ENCODE measurements around the gene ITPKB. TPM values are rescaled to one million over a fixed set of nuclear protein-coding genes. Genes with fewer than 3 reads are reported as not detected.
"Not testable (repeated sequence)": the region's sequence is repeated elsewhere in the genome, so short reads cannot be mapped to it uniquely, and the experiment has no call there.

Gene ITPKB
- total RNA-seq, 1 donor from 2014 or later, result 13.7 TPM

- H3K4me3 Mint-ChIP-seq, result no peak overlapping the region
- H3K9me3 Mint-ChIP-seq, result no peaks in the 10 kb centered on the region
- H3K4me1 Mint-ChIP-seq, result peaks cover 18% of the 10 kb centered on the region
- no peaks in the 10 kb centered on the region for H3K27me3 Mint-ChIP-seq (ENCODE audit: low read depth)
- no peak overlapping the region for H3K27ac Mint-ChIP-seq (ENCODE audit: unreplicated experiment)
- TF ChIP-seq CTCF (conservative IDR thresholded peaks at IDR 0.05), result no peak
- no peaks in the 10 kb centered on the region for H3K36me3 Mint-ChIP-seq (ENCODE audit: low read depth)
- no peak for DNase-seq (ENCODE audit: low read depth, low spot score)
Observed at GRCh38 chr1:226776975-226777374, 37.9 kb upstream of the ITPKB start.

GRCh38 chr1:226776066-226776465, 37.0 kb upstream of the ITPKB start:
- no peak overlapping the region for H3K27ac Mint-ChIP-seq (ENCODE audit: unreplicated experiment)
- no peaks in the 10 kb centered on the region for H3K27me3 Mint-ChIP-seq (ENCODE audit: low read depth)
- no peak for TF ChIP-seq CTCF (conservative IDR thresholded peaks at IDR 0.05)
- no peaks in the 10 kb centered on the region for H3K36me3 Mint-ChIP-seq (ENCODE audit: low read depth)
- no peaks in the 10 kb centered on the region for H3K9me3 Mint-ChIP-seq
- H3K4me3 Mint-ChIP-seq, result no peak overlapping the region
- DNase-seq (ENCODE audit: low read depth, low spot score), result no peak
- H3K4me1 Mint-ChIP-seq, result peaks cover 18% of the 10 kb centered on the region

GRCh38 chr1:226772446-226773139, 33.5 kb upstream of the ITPKB start:
- no peak for TF ChIP-seq CTCF (conservative IDR thresholded peaks at IDR 0.05)
- Mint-ChIP-seq H3K27ac (ENCODE audit: unreplicated experiment) (no peak overlapping the region), H3K36me3 (ENCODE audit: low read depth) (no peaks in the 10 kb centered on the region), H3K4me1 (peaks cover 10% of the 10 kb centered on the region), H3K9me3 (no peaks in the 10 kb centered on the region), H3K27me3 (ENCODE audit: low read depth) (no peaks in the 10 kb centered on the region), H3K4me3 (no peak overlapping the region)
- DNase-seq (ENCODE audit: low read depth, low spot score), result no peak

GRCh38 chr1:226767170-226767569, 28.1 kb upstream of the ITPKB start:
- H3K27me3 Mint-ChIP-seq (ENCODE audit: low read depth); DNase-seq (ENCODE audit: low read depth, low spot score); H3K9me3 Mint-ChIP-seq; H3K27ac Mint-ChIP-seq (ENCODE audit: unreplicated experiment); H3K4me3 Mint-ChIP-seq; H3K36me3 Mint-ChIP-seq (ENCODE audit: low read depth): not testable (repeated sequence)
- peaks cover 13% of the 10 kb centered on the region for H3K4me1 Mint-ChIP-seq

- Mint-ChIP-seq H3K36me3 (ENCODE audit: low read depth) (no peaks in the 10 kb centered on the region), H3K4me3 (no peak overlapping the region), H3K27ac (ENCODE audit: unreplicated experiment) (no peak overlapping the region), H3K4me1 (peaks cover 13% of the 10 kb centered on the region), H3K27me3 (ENCODE audit: low read depth) (no peaks in the 10 kb centered on the region), H3K9me3 (no peaks in the 10 kb centered on the region)
- DNase-seq (ENCODE audit: low read depth, low spot score), result no peak
- no peak for TF ChIP-seq CTCF (conservative IDR thresholded peaks at IDR 0.05)
Observed at GRCh38 chr1:226766565-226766964, 27.5 kb upstream of the ITPKB start.

GRCh38 chr1:226764533-226764932, 25.5 kb upstream of the ITPKB start:
- no peaks in the 10 kb centered on the region for H3K36me3 Mint-ChIP-seq (ENCODE audit: low read depth)
- TF ChIP-seq CTCF (conservative IDR thresholded peaks at IDR 0.05), result no peak
- DNase-seq (ENCODE audit: low read depth, low spot score), result no peak

More at GRCh38 chr1:226764533-226764932, 25.5 kb upstream of the ITPKB start:
- H3K4me1 Mint-ChIP-seq, result peaks cover 7% of the 10 kb centered on the region
- H3K4me3 Mint-ChIP-seq, result no peak overlapping the region
- no peaks in the 10 kb centered on the region for H3K27me3 Mint-ChIP-seq (ENCODE audit: low read depth)
- no peak overlapping the region for H3K27ac Mint-ChIP-seq (ENCODE audit: unreplicated experiment)
- H3K9me3 Mint-ChIP-seq, result no peaks in the 10 kb centered on the region
